Thyroid gland (tissue), 4 donors: ENCODE results near the gene USP33.

Experiments used
- POLR2A ChIP-seq, 2 donors: fragments of 450-650 bp; IDR thresholded peaks; one replicate each; pipeline ENCODE4 v1.6.1; 2017; ENCODE audit warnings: antibody characterized with exemption in 2 of 2, mild to moderate bottlenecking in 2 of 2, moderate library complexity in 1 of 2
- TF ChIP-seq, protein P1 (sequence below), 6 experiments: fragments of 200-600 bp in 3 of 6; fragments of 450-650 bp in 3 of 6; sonication (generic) in 3 of 6; IDR thresholded peaks; one replicate each; pipeline ENCODE4 v1.5.1; 2016 to 2019; ENCODE audit warnings: antibody characterized with exemption in 6 of 6, mild to moderate bottlenecking in 2 of 6, inconsistent platforms in 1 of 6, moderate library complexity in 1 of 6

DNA sequence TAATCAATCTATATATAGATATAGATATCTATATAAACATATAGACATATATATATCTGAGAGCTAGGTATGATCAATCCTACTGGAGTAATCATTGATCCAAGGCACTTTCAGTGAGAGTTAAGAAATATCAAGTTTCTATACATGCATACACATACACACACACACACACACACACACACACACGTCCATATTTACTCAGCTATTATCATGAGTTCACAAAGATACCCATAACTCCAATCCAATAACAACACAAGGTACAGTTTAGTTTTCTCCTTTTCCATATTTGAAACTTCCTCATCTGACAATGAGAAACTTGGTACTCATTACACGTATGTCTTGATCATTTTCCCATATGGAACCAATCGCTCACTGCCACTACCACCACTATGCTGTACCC lies 49.9 kb downstream of the USP33 start:
- TF ChIP-seq POLR2A (IDR thresholded peaks at IDR 0.05): no peak
- TF ChIP-seq, protein P1, sequence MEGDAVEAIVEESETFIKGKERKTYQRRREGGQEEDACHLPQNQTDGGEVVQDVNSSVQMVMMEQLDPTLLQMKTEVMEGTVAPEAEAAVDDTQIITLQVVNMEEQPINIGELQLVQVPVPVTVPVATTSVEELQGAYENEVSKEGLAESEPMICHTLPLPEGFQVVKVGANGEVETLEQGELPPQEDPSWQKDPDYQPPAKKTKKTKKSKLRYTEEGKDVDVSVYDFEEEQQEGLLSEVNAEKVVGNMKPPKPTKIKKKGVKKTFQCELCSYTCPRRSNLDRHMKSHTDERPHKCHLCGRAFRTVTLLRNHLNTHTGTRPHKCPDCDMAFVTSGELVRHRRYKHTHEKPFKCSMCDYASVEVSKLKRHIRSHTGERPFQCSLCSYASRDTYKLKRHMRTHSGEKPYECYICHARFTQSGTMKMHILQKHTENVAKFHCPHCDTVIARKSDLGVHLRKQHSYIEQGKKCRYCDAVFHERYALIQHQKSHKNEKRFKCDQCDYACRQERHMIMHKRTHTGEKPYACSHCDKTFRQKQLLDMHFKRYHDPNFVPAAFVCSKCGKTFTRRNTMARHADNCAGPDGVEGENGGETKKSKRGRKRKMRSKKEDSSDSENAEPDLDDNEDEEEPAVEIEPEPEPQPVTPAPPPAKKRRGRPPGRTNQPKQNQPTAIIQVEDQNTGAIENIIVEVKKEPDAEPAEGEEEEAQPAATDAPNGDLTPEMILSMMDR (IDR thresholded peaks at IDR 0.05): no peak
